Measurements from ENCODE around the gene TRIM47.

GRCh38 chr17:75864448-75864871 lies 13.9 kb downstream of the TRIM47 start:
- TF ChIP-seq EZH2 (IDR thresholded peaks at IDR 0.05; ENCODE audit: borderline replicate concordance, low read depth, low read length, poor library complexity, severe bottlenecking) (no peak), CTCF (conservative IDR thresholded peaks at IDR 0.05; ENCODE audit: low read depth, low read length) (no peak)

Measured in A673 (cell line).